ENCODE measurements around the gene OSBPL1A. TPM values are rescaled to one million over a fixed set of nuclear protein-coding genes. Genes with fewer than 3 reads are reported as not detected.

Gene OSBPL1A
- total and polyA plus RNA-seq, 10 of the 15 experiments (the other 5 are each of a cell fraction or from before 2014, with no cell fraction given), result 0.02 to 0.83 (median 0.11) TPM; not detected in 6

GRCh38 chr18:24319757-24320156 lies 77.9 kb downstream of the OSBPL1A start:
- intact Hi-C loops (cut with micrococcal nuclease; ENCODE audit: unreplicated experiment), result no loop called here
- H3K4me2 ChIP-seq (ENCODE audit: control insufficient read depth, insufficient read depth), result no peak overlapping the region
- no peaks in the 10 kb centered on the region for H4K20me1 ChIP-seq (ENCODE audit: control insufficient read depth, insufficient read depth)
- CTCF ChIA-PET, result no interaction called here
- H3K36me3 ChIP-seq (ENCODE audit: control insufficient read depth in 2 of 2, insufficient read depth in 2 of 2, low read length in 1 of 2), result no peaks in the 10 kb centered on the region
- no peak for DNase-seq (ENCODE audit: low read depth, low spot score)
- ATAC-seq, result no peak
- RAD21 ChIA-PET (ENCODE audit: unreplicated experiment), result no interaction called here
- no peak overlapping the region for H3K4me3 ChIP-seq
- H2AFZ ChIP-seq (ENCODE audit: control insufficient read depth, low read depth, low read length), result no peak overlapping the region
- TF ChIP-seq CBX3 (IDR thresholded peaks at IDR 0.05; ENCODE audit: borderline replicate concordance, low read depth) (no peak), MXI1 (IDR thresholded peaks at IDR 0.05; ENCODE audit: low read depth, low read length) (no peak), RUNX3 (IDR thresholded peaks at IDR 0.05; ENCODE audit: low read length) (no peak), JUNB (IDR thresholded peaks at IDR 0.05) (no peak), PAX8 (IDR thresholded peaks at IDR 0.05) (no peak), HDAC6 (IDR thresholded peaks at IDR 0.05; ENCODE audit: unreplicated experiment) (no peak), STAT1 (conservative IDR thresholded peaks at IDR 0.05) (no peak), RB1 (IDR thresholded peaks at IDR 0.05; ENCODE audit: borderline replicate concordance) (no peak), ZNF24 (IDR thresholded peaks at IDR 0.05) (no peak), GABPA (IDR thresholded peaks at IDR 0.05; ENCODE audit: low read depth) (no peak), POLR2A (IDR thresholded peaks at IDR 0.05; ENCODE audit: low read depth, low read length) (no peak), CEBPZ (IDR thresholded peaks at IDR 0.05; ENCODE audit: low read depth, low read length) (no peak), ZNF207 (IDR thresholded peaks at IDR 0.05; ENCODE audit: borderline replicate concordance) (no peak), ZNF217 (IDR thresholded peaks at IDR 0.05) (no peak), TAF1 (IDR thresholded peaks at IDR 0.05; ENCODE audit: borderline replicate concordance, low read depth, low read length) (no peak), NR2F1 (conservative IDR thresholded peaks at IDR 0.05) (no peak), ASH2L (IDR thresholded peaks at IDR 0.05; ENCODE audit: borderline replicate concordance, low read depth) (no peak), EGR1 (IDR thresholded peaks at IDR 0.05; ENCODE audit: borderline replicate concordance in 1 of 2, low read depth in 2 of 2, low read length in 2 of 2) (no peak), TCF3 (IDR thresholded peaks at IDR 0.05; ENCODE audit: borderline replicate concordance, insufficient read depth, low read depth, low read length) (no peak), IKZF1 (conservative IDR thresholded peaks at IDR 0.05) (no peak)
- no TSS peak for BruUV-seq (replicated peaks)
- no peaks in the 10 kb centered on the region for H3K79me2 ChIP-seq (ENCODE audit: control insufficient read depth, insufficient read depth, low read length)
- FAIRE-seq, result no peak
- in situ Hi-C loops (cut with MboI), result no loop called here
- no peaks in the 10 kb centered on the region for H3K27me3 ChIP-seq (replicated peaks in 1 of 2; ENCODE audit: control insufficient read depth in 2 of 2, insufficient read depth in 2 of 2, low read length in 1 of 2)
- POLR2A ChIA-PET, result no interaction called here
- H3K4me1 ChIP-seq (ENCODE audit: control insufficient read depth, insufficient read depth, low read length), result no peaks in the 10 kb centered on the region
- SMC1A ChIA-PET (ENCODE audit: uncharacterized antibody, unreplicated experiment), result no interaction called here
- WGBS (ENCODE audit: insufficient coverage, insufficient replicate concordance, low lambda C conversion rate, missing lambda C conversion rate), result 50% methylated on average over 5 of the region's 5 CpGs
- H3K27ac ChIP-seq (ENCODE audit: control insufficient read depth, insufficient read depth), result no peak overlapping the region
- H3K9me3 ChIP-seq (replicated peaks; ENCODE audit: control insufficient read depth, insufficient read depth, low read length), result no peaks in the 10 kb centered on the region
- H3K9ac ChIP-seq (ENCODE audit: control insufficient read depth, insufficient read depth, low read length), result no peak overlapping the region
